ENCODE results near the gene DPP3.

The DPP3 gene

DNA sequence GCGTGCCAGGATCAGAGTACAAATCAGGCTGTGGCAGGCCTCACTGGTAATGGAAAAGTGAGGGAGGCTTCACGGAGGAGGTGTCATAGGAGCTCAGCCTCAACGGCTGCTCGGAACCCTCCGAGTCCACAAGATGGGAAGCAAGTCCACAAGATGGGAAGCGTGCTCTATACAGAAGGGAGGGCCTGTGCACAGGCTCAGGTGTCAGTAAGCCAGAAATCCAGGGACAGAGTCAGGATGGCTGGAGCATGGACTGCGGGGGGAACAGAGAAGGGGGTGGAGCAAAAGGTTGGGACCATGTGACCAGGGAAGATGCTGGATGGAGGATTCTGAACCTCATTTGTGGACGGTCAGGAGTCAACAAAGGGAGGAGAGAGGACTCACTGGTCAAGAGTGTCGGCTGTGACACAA is 3.4 kb upstream of the DPP3 start:
- H4K20me1 ChIP-seq (ENCODE audit: insufficient read depth): no peaks in the 10 kb centered on the region
- TF ChIP-seq, protein P1, sequence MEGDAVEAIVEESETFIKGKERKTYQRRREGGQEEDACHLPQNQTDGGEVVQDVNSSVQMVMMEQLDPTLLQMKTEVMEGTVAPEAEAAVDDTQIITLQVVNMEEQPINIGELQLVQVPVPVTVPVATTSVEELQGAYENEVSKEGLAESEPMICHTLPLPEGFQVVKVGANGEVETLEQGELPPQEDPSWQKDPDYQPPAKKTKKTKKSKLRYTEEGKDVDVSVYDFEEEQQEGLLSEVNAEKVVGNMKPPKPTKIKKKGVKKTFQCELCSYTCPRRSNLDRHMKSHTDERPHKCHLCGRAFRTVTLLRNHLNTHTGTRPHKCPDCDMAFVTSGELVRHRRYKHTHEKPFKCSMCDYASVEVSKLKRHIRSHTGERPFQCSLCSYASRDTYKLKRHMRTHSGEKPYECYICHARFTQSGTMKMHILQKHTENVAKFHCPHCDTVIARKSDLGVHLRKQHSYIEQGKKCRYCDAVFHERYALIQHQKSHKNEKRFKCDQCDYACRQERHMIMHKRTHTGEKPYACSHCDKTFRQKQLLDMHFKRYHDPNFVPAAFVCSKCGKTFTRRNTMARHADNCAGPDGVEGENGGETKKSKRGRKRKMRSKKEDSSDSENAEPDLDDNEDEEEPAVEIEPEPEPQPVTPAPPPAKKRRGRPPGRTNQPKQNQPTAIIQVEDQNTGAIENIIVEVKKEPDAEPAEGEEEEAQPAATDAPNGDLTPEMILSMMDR (conservative IDR thresholded peaks at IDR 0.05; ENCODE audit: low read depth, low read length): no peak
- H3K36me3 ChIP-seq (ENCODE audit: insufficient read depth): no peaks in the 10 kb centered on the region
- no peak overlapping the region for H3K4me3 ChIP-seq (IDR thresholded peaks at IDR 0.05; ENCODE audit: insufficient read depth, low read depth, low read length)
- no peaks in the 10 kb centered on the region for H3K27me3 ChIP-seq (ENCODE audit: insufficient read depth, low read depth)
- no peak overlapping the region for H3K27ac ChIP-seq
- H3K9ac ChIP-seq: no peak overlapping the region
- H3K4me2 ChIP-seq: no peak overlapping the region
- peaks cover 15% of the 10 kb centered on the region; the same call in 1 of the 2 replicates for H3K79me2 ChIP-seq (ENCODE audit: insufficient read depth, low read depth)
- H2AFZ ChIP-seq (ENCODE audit: low read depth): no peak overlapping the region
- peaks cover 13% of the 10 kb centered on the region for H3K4me1 ChIP-seq (ENCODE audit: low read depth, poor library complexity, severe bottlenecking)

GRCh38 chr11:66477263-66478201 is 2.7 kb upstream of the DPP3 start:
- Histone ChIP-seq H4K20me1 (ENCODE audit: insufficient read depth) (no peaks in the 10 kb centered on the region), H3K36me3 (ENCODE audit: insufficient read depth) (no peaks in the 10 kb centered on the region), H3K4me2 (no peak overlapping the region), H2AFZ (ENCODE audit: low read depth) (no peak overlapping the region), H3K27ac (no peak overlapping the region), H3K27me3 (ENCODE audit: insufficient read depth, low read depth) (no peaks in the 10 kb centered on the region), H3K4me3 (IDR thresholded peaks at IDR 0.05; ENCODE audit: insufficient read depth, low read depth, low read length) (no peak overlapping the region), H3K9ac (no peak overlapping the region), H3K79me2 (ENCODE audit: insufficient read depth, low read depth) (peaks cover 15% of the 10 kb centered on the region; the same call in 1 of the 2 replicates), H3K4me1 (ENCODE audit: low read depth, poor library complexity, severe bottlenecking) (peaks cover 13% of the 10 kb centered on the region)
- TF ChIP-seq, protein P1 (conservative IDR thresholded peaks at IDR 0.05; ENCODE audit: low read depth, low read length): no peak

GRCh38 chr11:66478729-66479393 is 1.4 kb upstream of the DPP3 start:
- H2AFZ ChIP-seq (ENCODE audit: low read depth): no peak overlapping the region
- H3K4me3 ChIP-seq (IDR thresholded peaks at IDR 0.05; ENCODE audit: insufficient read depth, low read depth, low read length): no peak overlapping the region
- H3K4me2 ChIP-seq: peak overlapping the region; percentile 96
- H3K36me3 ChIP-seq (ENCODE audit: insufficient read depth): no peaks in the 10 kb centered on the region
- peaks cover 15% of the 10 kb centered on the region; the same call in 1 of the 2 replicates for H3K79me2 ChIP-seq (ENCODE audit: insufficient read depth, low read depth)
- peak overlapping the region; percentile 60; the same call in 1 of the 2 replicates for H3K27ac ChIP-seq
- peaks cover 13% of the 10 kb centered on the region for H3K4me1 ChIP-seq (ENCODE audit: low read depth, poor library complexity, severe bottlenecking)
- no peaks in the 10 kb centered on the region for H4K20me1 ChIP-seq (ENCODE audit: insufficient read depth)
- no peaks in the 10 kb centered on the region for H3K27me3 ChIP-seq (ENCODE audit: insufficient read depth, low read depth)
- H3K9ac ChIP-seq: peak overlapping the region; percentile 88; the same call in 1 of the 2 replicates
- TF ChIP-seq, protein P1 (conservative IDR thresholded peaks at IDR 0.05; ENCODE audit: low read depth, low read length): peak; percentile 94

DNA sequence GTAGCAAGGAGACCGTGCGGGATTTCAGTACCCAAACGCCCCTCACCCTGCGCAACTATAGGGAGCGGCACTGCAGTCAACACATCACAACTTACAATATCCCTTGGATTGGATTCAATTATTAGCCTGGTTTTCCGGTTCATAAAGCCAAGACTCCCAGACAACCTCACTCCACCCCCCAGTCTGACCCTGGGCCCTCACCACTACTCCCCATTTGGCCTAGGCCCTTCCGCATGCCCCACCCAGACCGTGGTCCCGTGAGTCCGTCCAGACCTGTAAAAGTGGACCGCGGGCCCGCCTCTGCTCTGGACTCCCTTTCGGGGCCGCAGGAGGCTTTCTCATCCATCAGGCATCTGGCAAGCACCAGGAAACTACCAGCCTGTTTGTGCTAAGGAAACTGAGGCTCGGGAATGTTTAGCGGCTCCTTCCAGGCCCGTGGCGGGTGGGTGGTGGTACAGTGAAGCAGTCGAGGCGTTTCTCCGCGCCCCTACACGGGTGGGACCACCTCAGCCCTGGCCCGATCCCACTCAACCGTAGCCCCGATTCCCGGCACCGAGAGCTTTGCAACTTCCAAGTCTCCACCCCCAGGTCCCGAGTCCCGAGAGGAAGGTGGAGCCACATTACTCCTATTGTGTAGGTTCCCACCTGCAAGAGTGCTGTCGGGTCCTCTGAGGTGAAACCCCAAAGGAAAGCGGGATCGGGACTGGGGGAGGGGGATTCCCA is 679 bp upstream of the DPP3 start:
- H3K9ac ChIP-seq: peak overlapping the region; percentile 88
- peak overlapping the region; percentile 96 for H3K4me2 ChIP-seq
- H4K20me1 ChIP-seq (ENCODE audit: insufficient read depth): no peaks in the 10 kb centered on the region
- peaks cover 13% of the 10 kb centered on the region for H3K4me1 ChIP-seq (ENCODE audit: low read depth, poor library complexity, severe bottlenecking)
- H3K36me3 ChIP-seq (ENCODE audit: insufficient read depth): no peaks in the 10 kb centered on the region
- H2AFZ ChIP-seq (ENCODE audit: low read depth): peak overlapping the region; percentile 71; the same call in 1 of the 2 replicates
- H3K4me3 ChIP-seq (IDR thresholded peaks at IDR 0.05; ENCODE audit: insufficient read depth, low read depth, low read length): no peak overlapping the region
- H3K27me3 ChIP-seq (ENCODE audit: insufficient read depth, low read depth): no peaks in the 10 kb centered on the region
- H3K79me2 ChIP-seq (ENCODE audit: insufficient read depth, low read depth): peaks cover 15% of the 10 kb centered on the region; the same call in 1 of the 2 replicates
- TF ChIP-seq, protein P1 (conservative IDR thresholded peaks at IDR 0.05; ENCODE audit: low read depth, low read length): no peak
- H3K27ac ChIP-seq: peak overlapping the region; percentile 60
